ENCODE measurements around the gene GZMA.
"Not testable (repeated sequence)": the region's sequence is repeated elsewhere in the genome, so short reads cannot be mapped to it uniquely, and the experiment has no call there.

Gene GZMA

GRCh38 chr5:55102348-55102747, at the start of gene GZMA:
GZMA (plus strand) TSS chr5:55102646; CDS start chr5:55102683, 37 bp downstream.
- FAIRE-seq = no peak

- no peak for FAIRE-seq
Measured at GRCh38 chr5:55055183-55055582, 47.3 kb upstream of the GZMA start.

GRCh38 chr5:55062039-55062779, 40.2 kb upstream of the GZMA start:
- FAIRE-seq = no peak

- FAIRE-seq = no peak
Measured at GRCh38 chr5:55063220-55063863, 39.1 kb upstream of the GZMA start.

GRCh38 chr5:55063899-55064298, 38.5 kb upstream of the GZMA start:
- no peak for FAIRE-seq

GRCh38 chr5:55064523-55064922, 37.9 kb upstream of the GZMA start:
- FAIRE-seq = no peak

GRCh38 chr5:55066277-55066676, 36.2 kb upstream of the GZMA start:
- no peak for FAIRE-seq

- FAIRE-seq = no peak
Measured at GRCh38 chr5:55070968-55071367, 31.5 kb upstream of the GZMA start.

GRCh38 chr5:55071413-55071812, 31.0 kb upstream of the GZMA start:
- FAIRE-seq = no peak

- no peak for FAIRE-seq
Measured at GRCh38 chr5:55072666-55073065, 29.8 kb upstream of the GZMA start.

GRCh38 chr5:55073211-55073610, 29.2 kb upstream of the GZMA start:
- FAIRE-seq = no peak

GRCh38 chr5:55081541-55081940, 20.9 kb upstream of the GZMA start:
- no peak for FAIRE-seq

- not testable (repeated sequence) for FAIRE-seq
Measured at GRCh38 chr5:55089301-55089700, 13.1 kb upstream of the GZMA start.

- not testable (repeated sequence) for FAIRE-seq
Measured at GRCh38 chr5:55091011-55091410, 11.4 kb upstream of the GZMA start.

GRCh38 chr5:55096182-55096581, 6.3 kb upstream of the GZMA start:
- no peak for FAIRE-seq

- FAIRE-seq = no peak
Measured at GRCh38 chr5:55096861-55097260, 5.6 kb upstream of the GZMA start.

GRCh38 chr5:55101148-55101547, 1.3 kb upstream of the GZMA start:
- FAIRE-seq = not testable (repeated sequence)

- no peak for FAIRE-seq
Measured at GRCh38 chr5:55101556-55102276, 730 bp upstream of the GZMA start.

GRCh38 chr5:55104036-55104772, 1.8 kb downstream of the GZMA start:
- no peak for FAIRE-seq

GRCh38 chr5:55104946-55105701, 2.7 kb downstream of the GZMA start:
- no peak for FAIRE-seq

GRCh38 chr5:55105976-55106375, 3.5 kb downstream of the GZMA start:
- FAIRE-seq = not testable (repeated sequence)

GRCh38 chr5:55108661-55109060, 6.2 kb downstream of the GZMA start:
- no peak for FAIRE-seq
